ENCODE results near the gene CCDC194. TPM values are rescaled to one million over a fixed set of nuclear protein-coding genes. Genes with fewer than 3 reads are reported as not detected.
"Not testable (repeated sequence)": the region's sequence is repeated elsewhere in the genome, so short reads cannot be mapped to it uniquely, and the experiment has no call there.

The CCDC194 gene
- total RNA-seq, 1 donor from 2014 or later = 3.1 TPM

- no peak for DNase-seq
- H3K9me3 Mint-ChIP-seq = no peaks in the 10 kb centered on the region
Observed at GRCh38 chr19:17376935-17377600, 16.9 kb downstream of the CCDC194 start, which contains the start of gene PLVAP. Gene PLVAP (minus strand): TSS chr19:17377342. CDS start chr19:17377288, 54 bp downstream.

GRCh38 chr19:17370026-17370587 is 23.9 kb downstream of the CCDC194 start:
- no peaks in the 10 kb centered on the region for H3K4me1 Mint-ChIP-seq
- H3K9me3 Mint-ChIP-seq = no peaks in the 10 kb centered on the region
- H3K36me3 Mint-ChIP-seq (ENCODE audit: low read depth) = no peaks in the 10 kb centered on the region
- intact Hi-C loops (cut with micrococcal nuclease) = no loop called here
- no peak overlapping the region for H3K4me3 Mint-ChIP-seq
- H3K27ac Mint-ChIP-seq = no peak overlapping the region
- peaks cover 9% of the 10 kb centered on the region for H3K27me3 Mint-ChIP-seq
- DNase-seq = no peak

More at GRCh38 chr19:17376935-17377600, 16.9 kb downstream of the CCDC194 start, which contains the start of gene PLVAP:
- Mint-ChIP-seq H3K27me3 (peaks cover 6% of the 10 kb centered on the region), H3K4me1 (peaks cover 2% of the 10 kb centered on the region), H3K36me3 (ENCODE audit: low read depth) (peaks cover 2% of the 10 kb centered on the region), H3K27ac (no peak within 1 kb of the TSS), H3K4me3 (no peak within 1 kb of the TSS)
- intact Hi-C loops (cut with micrococcal nuclease) = no loop called here

GRCh38 chr19:17365361-17365760 is 28.6 kb downstream of the CCDC194 start:
- H3K4me1 Mint-ChIP-seq = no peaks in the 10 kb centered on the region
- intact Hi-C loops (cut with micrococcal nuclease) = no loop called here
- no peaks in the 10 kb centered on the region for H3K9me3 Mint-ChIP-seq
- no peak for DNase-seq
- H3K27ac Mint-ChIP-seq = no peak overlapping the region
- H3K36me3 Mint-ChIP-seq (ENCODE audit: low read depth) = no peaks in the 10 kb centered on the region
- H3K27me3 Mint-ChIP-seq = peaks cover 15% of the 10 kb centered on the region
- H3K4me3 Mint-ChIP-seq = no peak overlapping the region

GRCh38 chr19:17363852-17364605 is 30.0 kb downstream of the CCDC194 start:
- H3K4me3 Mint-ChIP-seq; H3K27ac Mint-ChIP-seq; DNase-seq; H3K4me1 Mint-ChIP-seq; H3K36me3 Mint-ChIP-seq (ENCODE audit: low read depth); H3K9me3 Mint-ChIP-seq; intact Hi-C loops (cut with micrococcal nuclease): not testable (repeated sequence)
- H3K27me3 Mint-ChIP-seq = peaks cover 12% of the 10 kb centered on the region

- Mint-ChIP-seq H3K36me3 (ENCODE audit: low read depth) (no peaks in the 10 kb centered on the region), H3K27ac (no peak overlapping the region), H3K9me3 (no peaks in the 10 kb centered on the region), H3K27me3 (peaks cover 8% of the 10 kb centered on the region), H3K4me3 (no peak overlapping the region), H3K4me1 (no peaks in the 10 kb centered on the region)
- DNase-seq = no peak
- intact Hi-C loops (cut with micrococcal nuclease) = no loop called here
Observed at GRCh38 chr19:17359905-17360800, 33.8 kb downstream of the CCDC194 start.

GRCh38 chr19:17358395-17358794 is 35.6 kb downstream of the CCDC194 start:
- intact Hi-C loops (cut with micrococcal nuclease) = no loop called here
- no peaks in the 10 kb centered on the region for H3K36me3 Mint-ChIP-seq (ENCODE audit: low read depth)
- no peaks in the 10 kb centered on the region for H3K9me3 Mint-ChIP-seq
- H3K27me3 Mint-ChIP-seq = peaks cover 7% of the 10 kb centered on the region
- H3K27ac Mint-ChIP-seq = no peak overlapping the region
- no peak for DNase-seq
- no peaks in the 10 kb centered on the region for H3K4me1 Mint-ChIP-seq
- no peak overlapping the region for H3K4me3 Mint-ChIP-seq

GRCh38 chr19:17357724-17358123 is 36.3 kb downstream of the CCDC194 start:
- no peak for DNase-seq
- no peak overlapping the region for H3K4me3 Mint-ChIP-seq
- H3K36me3 Mint-ChIP-seq (ENCODE audit: low read depth) = no peaks in the 10 kb centered on the region
- peaks cover 6% of the 10 kb centered on the region for H3K27me3 Mint-ChIP-seq
- no peaks in the 10 kb centered on the region for H3K4me1 Mint-ChIP-seq
- intact Hi-C loops (cut with micrococcal nuclease) = no loop called here
- H3K27ac Mint-ChIP-seq = no peak overlapping the region
- H3K9me3 Mint-ChIP-seq = no peaks in the 10 kb centered on the region

GRCh38 chr19:17357078-17357666 is 36.8 kb downstream of the CCDC194 start:
- peaks cover under 1% of the 10 kb centered on the region for H3K27me3 Mint-ChIP-seq
- no peak overlapping the region for H3K27ac Mint-ChIP-seq
- no peaks in the 10 kb centered on the region for H3K4me1 Mint-ChIP-seq
- H3K4me3 Mint-ChIP-seq = no peak overlapping the region
- DNase-seq = no peak
- intact Hi-C loops (cut with micrococcal nuclease) = no loop called here
- no peaks in the 10 kb centered on the region for H3K36me3 Mint-ChIP-seq (ENCODE audit: low read depth)
- no peaks in the 10 kb centered on the region for H3K9me3 Mint-ChIP-seq

- no peak for DNase-seq
- no peaks in the 10 kb centered on the region for H3K9me3 Mint-ChIP-seq
- H3K27me3 Mint-ChIP-seq = peaks cover 2% of the 10 kb centered on the region
- H3K4me3 Mint-ChIP-seq = no peak overlapping the region
- H3K27ac Mint-ChIP-seq = no peak overlapping the region
- intact Hi-C loops (cut with micrococcal nuclease) = no loop called here
- H3K4me1 Mint-ChIP-seq = peaks cover 4% of the 10 kb centered on the region
- no peaks in the 10 kb centered on the region for H3K36me3 Mint-ChIP-seq (ENCODE audit: low read depth)
Observed at GRCh38 chr19:17353386-17353785, 40.6 kb downstream of the CCDC194 start.

- intact Hi-C loops (cut with micrococcal nuclease) = no loop called here
- Mint-ChIP-seq H3K4me3 (no peak overlapping the region), H3K36me3 (ENCODE audit: low read depth) (no peaks in the 10 kb centered on the region), H3K4me1 (peaks cover 4% of the 10 kb centered on the region), H3K9me3 (no peaks in the 10 kb centered on the region), H3K27ac (no peak overlapping the region), H3K27me3 (peaks cover 4% of the 10 kb centered on the region)
- DNase-seq = no peak
Observed at GRCh38 chr19:17352608-17353280, 41.3 kb downstream of the CCDC194 start.

GRCh38 chr19:17351815-17352435 is 42.1 kb downstream of the CCDC194 start:
- H3K27me3 Mint-ChIP-seq = peaks cover 4% of the 10 kb centered on the region
- intact Hi-C loops (cut with micrococcal nuclease) = no loop called here
- DNase-seq = no peak
- H3K27ac Mint-ChIP-seq = no peak overlapping the region
- no peaks in the 10 kb centered on the region for H3K9me3 Mint-ChIP-seq
- H3K4me1 Mint-ChIP-seq = peaks cover 4% of the 10 kb centered on the region
- H3K4me3 Mint-ChIP-seq = no peak overlapping the region
- H3K36me3 Mint-ChIP-seq (ENCODE audit: low read depth) = no peaks in the 10 kb centered on the region

- no peak overlapping the region for H3K27ac Mint-ChIP-seq
- H3K9me3 Mint-ChIP-seq = no peaks in the 10 kb centered on the region
- no peak for DNase-seq
- peaks cover 9% of the 10 kb centered on the region for H3K4me1 Mint-ChIP-seq
- H3K27me3 Mint-ChIP-seq = peaks cover 4% of the 10 kb centered on the region
- peak overlapping the region; percentile 23 for H3K4me3 Mint-ChIP-seq
- no peaks in the 10 kb centered on the region for H3K36me3 Mint-ChIP-seq (ENCODE audit: low read depth)
- intact Hi-C loops (cut with micrococcal nuclease) = no loop called here
Observed at GRCh38 chr19:17348700-17349099, 45.3 kb downstream of the CCDC194 start.
